Uterus (tissue), 4 donors: ENCODE data around the gene ACP3. TPM values are rescaled to one million over a fixed set of nuclear protein-coding genes. Genes with fewer than 3 reads are reported as not detected.
"Not testable (repeated sequence)": the region's sequence is repeated elsewhere in the genome, so short reads cannot be mapped to it uniquely, and the experiment has no call there.

Experiments used
- DNase-seq, 2 donors: peaks; one replicate each; pipeline ENCODE4 v3.0.0-alpha.2; 2019 to 2020
- H3K27ac ChIP-seq, 2 donors: fragments of 200-600 bp; sonication (generic); 1 replicate in 1 of 2; 2 replicates in 1 of 2; pipeline ENCODE4 v1.5.1; 2016 to 2018
- H3K27me3 ChIP-seq, 2 donors: fragments of 200-600 bp; sonication (generic); one replicate each; pipeline ENCODE4 v1.5.1; 2018 to 2019; ENCODE audit warnings: control low read depth in 1 of 2
- H3K36me3 ChIP-seq, 2 donors: fragments of 200-600 bp; sonication (generic); one replicate each; pipeline ENCODE4 v1.5.1; 2019; ENCODE audit warnings: control low read depth in 1 of 2
- H3K4me1 ChIP-seq, 2 donors: fragments of 200-600 bp; sonication (generic); one replicate each; pipeline ENCODE4 v1.5.1; 2018 to 2019; ENCODE audit warnings: control low read depth in 1 of 2
- H3K4me3 ChIP-seq, 2 donors: fragments of 200-600 bp; sonication (generic); 1 replicate in 1 of 2; 2 replicates in 1 of 2; pipeline ENCODE4 v1.5.1; 2018 to 2019; ENCODE audit warnings: mild to moderate bottlenecking in 1 of 2
- H3K9me3 ChIP-seq, 2 donors: fragments of 200-600 bp; sonication (generic); one replicate each; pipeline ENCODE4 v1.5.1; 2019; ENCODE audit warnings: control low read depth in 1 of 2
- CTCF ChIP-seq, 4 experiments: fragments of 200-600 bp in 2 of 4; fragments of 450-650 bp in 2 of 4; sonication (generic) in 2 of 4; IDR thresholded peaks; one replicate each; pipeline ENCODE4 v1.5.1; 2016 to 2019; ENCODE audit warnings: antibody characterized with exemption in 4 of 4, mild to moderate bottlenecking in 2 of 4, moderate library complexity in 1 of 4
- POLR2A ChIP-seq, 2 donors: fragments of 450-650 bp; IDR thresholded peaks; one replicate each; pipeline ENCODE4 v1.6.1; 2016; ENCODE audit warnings: antibody characterized with exemption in 2 of 2, mild to moderate bottlenecking in 1 of 2, moderate library complexity in 1 of 2
- intact Hi-C: fragments of 100-400 bp; cut with DNase I; formaldehyde crosslinking; loops from one replicate; pipeline ENCODE4 v1.15.1; 2023; ENCODE audit warnings: low total_unique reads
- total RNA-seq, 4 donors: library from RNA; depleted of rRNA in 3 of 4; stranded (reverse); fragments of >200 nt in 3 of 4; gene quantifications; one replicate each; pipeline versions ENCODE4 v1.1.0 to v1.2.4, GENCODE V29; 2014 to 2023
- donor health status: DM: yes; HTN: yes; CAD: no.

The ACP3 gene
- total RNA-seq, 4 donors from 2014 or later = 1.4 to 5.6 TPM; not detected in 2

DNA sequence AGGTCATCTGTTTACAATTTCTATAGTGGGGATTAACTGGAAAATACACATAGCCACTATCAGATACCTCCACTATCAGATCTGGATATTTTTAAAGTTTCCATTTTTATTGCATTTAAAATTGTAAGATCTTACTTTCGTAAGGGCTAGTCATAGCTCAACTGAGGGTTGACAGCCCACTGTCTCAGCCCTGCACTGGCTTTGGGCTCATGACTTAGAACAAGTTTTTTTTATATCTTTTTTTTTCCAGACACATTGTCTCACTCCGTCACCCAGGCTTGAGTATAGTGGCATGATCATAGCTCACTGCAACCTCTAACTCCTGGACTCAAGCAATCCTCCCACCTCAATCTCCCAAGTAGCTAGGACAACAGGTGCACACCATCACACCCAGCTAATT lies 51.3 kb downstream of the ACP3 start:
- intact Hi-C loops = no loop called here
- no peaks in the 10 kb centered on the region for H3K9me3 ChIP-seq
- TF ChIP-seq POLR2A (IDR thresholded peaks at IDR 0.05) = no peak
- no peak for TF ChIP-seq CTCF (IDR thresholded peaks at IDR 0.05)
- no peak overlapping the region for H3K4me3 ChIP-seq
- H3K27me3 ChIP-seq = no peaks in the 10 kb centered on the region
- H3K27ac ChIP-seq = no peak overlapping the region
- DNase-seq = no peak
- H3K4me1 ChIP-seq = no peaks in the 10 kb centered on the region
- no peaks in the 10 kb centered on the region for H3K36me3 ChIP-seq

DNA sequence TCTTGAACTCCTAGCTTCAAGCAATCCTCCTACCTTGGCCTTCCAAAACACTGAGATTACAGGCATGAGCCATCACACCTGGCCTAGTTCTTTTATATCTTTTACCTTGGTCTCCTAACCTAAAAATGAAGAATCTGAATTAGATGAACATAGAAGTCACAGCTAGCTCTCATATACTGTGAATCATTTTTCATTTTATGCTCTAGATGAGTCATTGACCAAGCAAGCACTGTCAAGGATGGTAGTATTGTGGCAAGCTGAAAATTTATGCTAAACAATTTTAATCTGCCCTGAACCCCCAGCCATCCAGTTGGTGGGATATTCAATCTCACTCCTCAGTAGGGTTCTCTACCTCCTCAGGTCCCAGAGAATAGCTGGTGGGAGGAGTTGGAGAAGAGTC lies 51.8 kb downstream of the ACP3 start:
- DNase-seq = no peak
- no peak for TF ChIP-seq CTCF (IDR thresholded peaks at IDR 0.05)
- no peak for TF ChIP-seq POLR2A (IDR thresholded peaks at IDR 0.05)

DNA sequence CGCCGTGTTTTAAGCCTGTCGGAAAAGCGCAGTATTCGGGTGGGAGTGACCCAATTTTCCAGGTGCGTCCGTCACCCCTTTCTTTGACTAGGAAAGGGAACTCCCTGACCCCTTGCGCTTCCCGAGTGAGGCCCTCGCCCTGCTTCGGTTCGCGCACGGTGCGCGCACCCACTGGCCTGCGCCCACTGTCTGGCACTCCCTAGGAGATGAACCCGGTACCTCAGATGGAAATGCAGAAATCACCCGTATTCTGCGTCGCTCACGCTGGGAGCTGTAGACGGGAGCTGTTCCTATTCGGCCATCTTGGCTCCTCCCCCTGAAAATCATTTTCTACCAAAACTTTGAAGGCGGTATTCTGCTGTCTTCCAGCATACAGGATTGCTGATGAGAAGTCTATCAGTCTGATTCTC lies 59.7 kb downstream of the ACP3 start:
- H3K9me3 ChIP-seq, H3K36me3 ChIP-seq, H3K27me3 ChIP-seq, intact Hi-C loops, DNase-seq, H3K4me3 ChIP-seq, H3K4me1 ChIP-seq, H3K27ac ChIP-seq: not testable (repeated sequence)

More for the DNA sequence above, 51.8 kb downstream of the ACP3 start:
- H3K36me3 ChIP-seq = no peaks in the 10 kb centered on the region
- intact Hi-C loops = no loop called here
- no peaks in the 10 kb centered on the region for H3K4me1 ChIP-seq
- no peak overlapping the region for H3K4me3 ChIP-seq
- no peaks in the 10 kb centered on the region for H3K27me3 ChIP-seq
- no peaks in the 10 kb centered on the region for H3K9me3 ChIP-seq
- no peak overlapping the region for H3K27ac ChIP-seq

DNA sequence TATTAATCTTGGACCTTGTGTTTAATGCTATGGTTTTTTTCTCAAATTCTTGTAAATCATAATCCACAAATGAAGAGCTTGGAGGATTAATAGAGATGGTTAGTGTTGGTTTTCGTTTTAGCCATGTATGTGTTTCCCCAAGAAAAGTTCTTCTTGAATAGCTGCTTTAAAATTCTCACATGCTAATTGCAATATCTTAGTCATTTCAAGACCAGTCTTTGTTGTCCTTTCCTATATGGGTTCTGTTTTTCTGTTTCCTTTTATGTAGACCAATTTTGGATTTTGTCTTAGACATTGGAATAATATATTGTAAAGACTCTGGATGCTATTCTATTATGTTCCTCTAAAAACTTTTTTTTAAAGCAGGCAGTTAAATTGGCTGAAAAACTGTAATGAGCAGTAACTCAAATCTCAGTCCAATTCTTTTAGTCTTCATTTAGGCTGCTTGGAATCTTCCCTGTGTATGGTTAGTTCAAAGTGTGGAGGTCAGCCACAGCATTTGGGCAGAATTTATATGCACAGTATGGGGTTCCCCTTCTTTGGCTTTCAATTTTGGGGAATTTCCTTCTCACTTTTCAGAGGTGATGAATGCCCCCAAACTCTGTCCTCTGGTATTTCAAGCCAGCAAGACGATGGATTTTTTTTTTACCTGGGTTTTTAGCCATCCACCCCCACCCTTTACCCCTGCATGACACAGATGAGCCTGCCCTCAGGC lies 61.0 kb downstream of the ACP3 start:
- H3K4me1 ChIP-seq = no peaks in the 10 kb centered on the region
- no peak overlapping the region for H3K27ac ChIP-seq
- H3K27me3 ChIP-seq = no peaks in the 10 kb centered on the region
- no peaks in the 10 kb centered on the region for H3K36me3 ChIP-seq
- TF ChIP-seq POLR2A (IDR thresholded peaks at IDR 0.05) (no peak), CTCF (IDR thresholded peaks at IDR 0.05) (no peak)
- intact Hi-C loops = no loop called here
- H3K9me3 ChIP-seq = no peaks in the 10 kb centered on the region
- DNase-seq = no peak
- H3K4me3 ChIP-seq = no peak overlapping the region

- intact Hi-C loops = no loop called here
- Histone ChIP-seq H3K4me1 (no peaks in the 10 kb centered on the region), H3K36me3 (no peaks in the 10 kb centered on the region), H3K9me3 (no peaks in the 10 kb centered on the region), H3K27ac (no peak overlapping the region), H3K27me3 (no peaks in the 10 kb centered on the region), H3K4me3 (no peak overlapping the region)
- no peak for DNase-seq
- no peak for TF ChIP-seq CTCF (IDR thresholded peaks at IDR 0.05)
These were observed 61.6 kb downstream of the ACP3 start for GRCh38 chr3:132378846-132379245.

GRCh38 chr3:132380920-132381319 lies 63.7 kb downstream of the ACP3 start:
- no peaks in the 10 kb centered on the region for H3K36me3 ChIP-seq
- no peak overlapping the region for H3K4me3 ChIP-seq
- TF ChIP-seq POLR2A (IDR thresholded peaks at IDR 0.05) = no peak
- no peak for TF ChIP-seq CTCF (IDR thresholded peaks at IDR 0.05)
- H3K9me3 ChIP-seq = no peaks in the 10 kb centered on the region
- no peaks in the 10 kb centered on the region for H3K4me1 ChIP-seq
- no peaks in the 10 kb centered on the region for H3K27me3 ChIP-seq
- intact Hi-C loops = no loop called here
- DNase-seq = no peak
- no peak overlapping the region for H3K27ac ChIP-seq
